A673 (cell line): ENCODE data around the gene CCDC97.

ENCODE experiments used
- EZH2 ChIP-seq: fragments of 200-600 bp; sonication (generic); IDR thresholded peaks from 2 replicates; pipeline ENCODE4 v1.6.1; 2017; ENCODE audit warnings: borderline replicate concordance, low read depth, mild to moderate bottlenecking, mixed read lengths, antibody characterized with exemption, low read length; ENCODE audit not compliant: poor library complexity, severe bottlenecking
- TF ChIP-seq, protein P1 (sequence below): fragments of 300-800, 200-600 bp; sonication (generic); conservative IDR thresholded peaks from 2 replicates; pipeline ENCODE4 v1.5.1; 2017; ENCODE audit warnings: low read depth, mild to moderate bottlenecking, antibody characterized with exemption, low read length, moderate library complexity, mixed read lengths

DNA sequence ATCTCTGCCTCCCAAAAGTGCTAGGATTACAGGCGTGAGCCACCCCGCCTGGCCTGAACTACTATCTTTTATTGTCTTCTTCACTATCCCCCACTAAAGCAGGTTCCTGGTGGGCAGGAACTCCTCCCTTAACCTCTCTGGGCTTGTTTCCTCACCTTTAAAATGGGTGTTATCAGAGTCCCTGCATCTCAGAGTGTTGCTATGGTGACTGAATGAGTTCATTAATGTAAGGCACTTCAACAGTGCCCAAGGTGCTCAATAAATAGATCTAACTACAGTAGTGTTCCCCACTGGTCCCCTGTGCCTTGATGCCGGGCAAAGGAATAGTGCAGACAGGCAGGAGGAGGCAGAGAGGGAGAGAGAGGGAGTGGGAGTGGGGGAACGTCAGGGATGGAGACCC, 20.5 kb downstream of the CCDC97 start:
- TF ChIP-seq, protein P1, sequence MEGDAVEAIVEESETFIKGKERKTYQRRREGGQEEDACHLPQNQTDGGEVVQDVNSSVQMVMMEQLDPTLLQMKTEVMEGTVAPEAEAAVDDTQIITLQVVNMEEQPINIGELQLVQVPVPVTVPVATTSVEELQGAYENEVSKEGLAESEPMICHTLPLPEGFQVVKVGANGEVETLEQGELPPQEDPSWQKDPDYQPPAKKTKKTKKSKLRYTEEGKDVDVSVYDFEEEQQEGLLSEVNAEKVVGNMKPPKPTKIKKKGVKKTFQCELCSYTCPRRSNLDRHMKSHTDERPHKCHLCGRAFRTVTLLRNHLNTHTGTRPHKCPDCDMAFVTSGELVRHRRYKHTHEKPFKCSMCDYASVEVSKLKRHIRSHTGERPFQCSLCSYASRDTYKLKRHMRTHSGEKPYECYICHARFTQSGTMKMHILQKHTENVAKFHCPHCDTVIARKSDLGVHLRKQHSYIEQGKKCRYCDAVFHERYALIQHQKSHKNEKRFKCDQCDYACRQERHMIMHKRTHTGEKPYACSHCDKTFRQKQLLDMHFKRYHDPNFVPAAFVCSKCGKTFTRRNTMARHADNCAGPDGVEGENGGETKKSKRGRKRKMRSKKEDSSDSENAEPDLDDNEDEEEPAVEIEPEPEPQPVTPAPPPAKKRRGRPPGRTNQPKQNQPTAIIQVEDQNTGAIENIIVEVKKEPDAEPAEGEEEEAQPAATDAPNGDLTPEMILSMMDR = no peak
- TF ChIP-seq EZH2 = no peak
